EH (cell line): ENCODE measurements around the gene ENO3.

Experiments
- DNase-seq: peaks from one replicate; pipeline ENCODE4 v3.0.0-alpha.2; 2015; ENCODE audit warnings: low read depth

Gene ENO3

GRCh38 chr17:4973256-4974114, 22.6 kb downstream of the ENO3 start:
- no peak for DNase-seq

- no peak for DNase-seq
Measured at GRCh38 chr17:4974115-4974670, 23.3 kb downstream of the ENO3 start.

DNA sequence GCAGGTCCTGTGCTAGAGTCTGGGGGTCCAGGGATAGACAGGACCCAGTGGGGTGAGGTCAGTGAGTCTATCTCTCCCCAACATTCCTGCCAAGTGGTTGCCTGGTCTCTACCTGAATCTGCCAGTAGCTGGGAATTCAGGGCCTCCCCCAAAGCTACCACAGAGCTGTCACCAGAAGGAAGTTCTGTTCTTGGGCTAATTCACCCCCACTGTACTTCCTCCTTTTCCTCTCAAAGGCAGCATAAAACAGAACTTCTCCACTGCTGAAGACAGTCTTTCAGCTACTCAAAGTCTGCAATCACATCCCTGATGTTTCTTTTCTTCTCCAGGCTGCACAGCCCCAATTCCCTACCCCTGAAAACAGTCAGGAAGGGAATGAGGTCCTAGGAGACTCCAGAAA, 27.8 kb downstream of the ENO3 start:
- DNase-seq: no peak

- peak; percentile 67 for DNase-seq
Measured at GRCh38 chr17:4980644-4981216, 29.8 kb downstream of the ENO3 start.

GRCh38 chr17:4982305-4982704, 31.4 kb downstream of the ENO3 start:
- peak; percentile 15 for DNase-seq

DNA sequence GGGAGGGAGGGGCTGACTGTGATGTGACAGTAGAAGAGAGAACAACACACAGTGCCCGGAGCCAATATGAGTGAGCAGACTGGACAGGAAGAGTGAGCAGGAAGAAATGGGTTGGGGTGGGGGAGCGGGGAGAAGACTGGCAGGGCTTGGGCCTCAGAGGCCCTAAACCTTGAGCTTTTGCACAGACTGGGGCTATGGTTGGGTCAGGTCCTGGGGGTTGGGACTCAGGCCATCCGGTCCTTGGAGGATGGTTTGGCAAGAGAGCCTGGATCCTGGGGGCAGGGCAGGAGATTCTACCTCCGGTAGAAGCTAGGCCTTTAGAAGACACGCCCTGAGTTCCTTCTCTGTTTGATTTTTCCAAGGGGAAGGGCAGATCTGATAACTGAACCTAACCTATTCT, 35.5 kb downstream of the ENO3 start:
- peak; percentile 55 for DNase-seq

DNA sequence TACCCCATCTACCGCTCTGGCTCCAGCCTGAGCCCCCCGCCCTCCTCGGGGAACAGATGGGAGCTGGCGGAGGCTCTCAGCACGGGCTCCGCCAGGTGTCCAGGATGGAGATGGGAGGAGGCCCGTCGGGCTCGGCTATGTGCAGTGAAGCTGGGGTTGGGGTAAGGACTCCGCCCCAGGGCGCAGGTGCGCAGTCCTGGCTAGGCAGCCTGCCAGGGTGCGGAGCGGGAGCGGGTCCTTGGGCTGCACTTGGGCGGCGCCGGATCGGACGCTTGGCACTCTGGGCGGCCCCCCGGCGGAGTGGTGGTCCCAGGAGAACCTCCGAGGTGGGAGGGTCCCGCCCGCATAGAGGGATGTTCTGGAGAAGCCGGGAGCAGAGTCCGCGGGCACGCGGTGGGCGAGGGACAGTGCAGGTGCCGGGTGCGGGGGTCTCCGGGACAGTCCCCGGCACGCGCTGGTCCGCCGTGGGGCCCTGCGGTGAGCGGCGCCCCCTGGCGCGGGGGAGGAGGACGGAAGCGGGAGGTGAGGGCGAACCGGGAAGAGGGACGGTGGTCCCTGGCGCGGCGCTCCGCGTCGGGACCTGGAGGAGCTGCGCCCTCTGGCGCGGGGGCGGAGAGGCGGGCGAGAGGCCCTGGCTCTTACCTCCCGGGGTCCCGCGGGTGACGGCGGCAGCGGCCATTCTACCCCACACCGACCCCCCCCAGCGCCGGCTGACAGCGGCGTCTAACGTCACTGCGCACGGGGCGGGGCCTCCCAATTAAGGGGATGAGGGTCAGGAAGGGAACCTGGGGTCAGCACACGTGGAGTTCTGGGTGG, 36.2 kb downstream of the ENO3 start, which contains the start of gene CAMTA2:
Gene CAMTA2 (minus strand): TSS at position 725 of the 816 bp plus-strand sequence. CDS start 1,453 bp downstream, outside the sequence.
- DNase-seq: peak; percentile 84

DNA sequence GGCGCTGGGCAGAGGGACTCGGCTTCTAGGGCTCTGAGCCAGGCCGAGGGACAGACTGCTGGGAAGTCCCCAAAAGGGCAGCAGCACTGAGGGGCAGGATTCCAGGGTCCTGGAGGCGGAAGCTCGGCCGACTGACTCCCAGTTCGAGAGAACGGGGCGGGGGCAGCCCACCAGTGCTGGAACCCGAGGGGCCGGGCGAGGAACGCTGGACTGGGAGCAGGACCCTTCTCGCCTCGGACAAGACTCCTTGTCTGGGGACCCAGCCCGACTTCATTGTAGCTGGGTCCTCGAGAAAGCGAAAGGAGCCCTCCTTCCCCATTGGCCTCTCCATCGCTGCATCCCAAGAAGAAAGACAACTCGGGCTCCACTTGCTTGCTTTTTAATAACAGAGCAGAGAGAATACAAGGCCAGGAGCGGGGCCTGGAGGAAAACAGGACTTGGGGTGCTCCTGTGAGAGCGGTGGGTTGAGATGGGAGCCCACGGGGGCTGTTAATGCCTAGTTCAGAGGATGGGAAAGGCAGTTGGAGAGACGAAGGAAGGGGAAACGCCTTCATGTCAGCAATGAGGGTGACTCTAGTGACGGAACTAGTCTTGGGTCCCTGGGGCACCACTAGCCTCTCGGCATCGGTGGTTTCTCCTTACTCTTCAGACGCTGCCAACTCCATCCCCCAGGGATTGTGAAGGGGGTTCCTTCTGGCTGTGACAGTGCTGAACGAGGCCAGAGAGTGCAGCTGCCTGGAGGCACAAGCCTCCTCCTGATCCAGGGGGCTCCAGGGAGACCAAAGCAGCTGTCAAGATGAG, 37.0 kb downstream of the ENO3 start:
- peak; percentile 18 for DNase-seq

GRCh38 chr17:4994081-4994595, 43.2 kb downstream of the ENO3 start:
- no peak for DNase-seq

DNA sequence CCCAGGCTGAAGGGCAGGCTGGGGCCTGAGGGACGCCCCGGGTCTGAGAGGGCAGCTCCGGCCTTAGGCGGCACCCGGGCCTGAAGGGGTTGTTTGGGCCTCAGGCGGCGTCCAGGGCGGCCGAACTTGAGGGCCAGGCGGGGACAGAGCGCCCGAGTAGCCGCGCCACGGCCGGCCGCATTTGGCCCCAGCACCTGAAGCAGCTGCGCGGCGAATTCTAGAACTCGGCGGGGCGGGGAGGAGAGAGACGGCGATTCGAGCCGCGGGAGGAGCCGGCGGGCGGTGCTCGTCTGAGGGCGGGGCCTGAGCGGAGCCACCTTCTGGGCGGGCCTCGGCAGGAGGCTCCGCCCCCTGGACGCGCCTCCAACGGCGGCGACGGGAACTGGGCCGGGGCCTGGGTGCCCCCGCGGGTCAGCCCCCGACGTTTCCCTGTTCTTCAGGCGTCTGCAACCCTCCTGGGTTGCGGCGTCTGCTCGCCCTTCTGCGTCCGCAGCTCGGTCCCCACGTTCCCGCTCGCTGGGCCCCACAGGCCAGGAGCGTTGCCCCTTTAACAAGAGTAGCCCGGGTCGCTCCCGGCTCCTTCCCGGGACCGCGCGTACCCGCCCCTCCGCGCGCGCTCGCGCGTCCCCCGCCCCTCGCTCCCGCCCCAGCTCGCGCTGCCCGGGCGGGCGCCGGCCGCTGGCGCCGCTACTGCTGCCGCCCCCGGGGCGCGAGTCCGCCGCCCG, 46.5 kb downstream of the ENO3 start, which contains the start of the genes INCA1 and KIF1C:
Gene INCA1 (minus strand): TSS at position 221 of the 725 bp plus-strand sequence. CDS start 3,085 bp downstream, outside the sequence.
Gene KIF1C (plus strand): TSS at position 649 of the 725 bp plus-strand sequence. CDS start 2,297 bp downstream, outside the sequence.
- peak; percentile 90 for DNase-seq

DNA sequence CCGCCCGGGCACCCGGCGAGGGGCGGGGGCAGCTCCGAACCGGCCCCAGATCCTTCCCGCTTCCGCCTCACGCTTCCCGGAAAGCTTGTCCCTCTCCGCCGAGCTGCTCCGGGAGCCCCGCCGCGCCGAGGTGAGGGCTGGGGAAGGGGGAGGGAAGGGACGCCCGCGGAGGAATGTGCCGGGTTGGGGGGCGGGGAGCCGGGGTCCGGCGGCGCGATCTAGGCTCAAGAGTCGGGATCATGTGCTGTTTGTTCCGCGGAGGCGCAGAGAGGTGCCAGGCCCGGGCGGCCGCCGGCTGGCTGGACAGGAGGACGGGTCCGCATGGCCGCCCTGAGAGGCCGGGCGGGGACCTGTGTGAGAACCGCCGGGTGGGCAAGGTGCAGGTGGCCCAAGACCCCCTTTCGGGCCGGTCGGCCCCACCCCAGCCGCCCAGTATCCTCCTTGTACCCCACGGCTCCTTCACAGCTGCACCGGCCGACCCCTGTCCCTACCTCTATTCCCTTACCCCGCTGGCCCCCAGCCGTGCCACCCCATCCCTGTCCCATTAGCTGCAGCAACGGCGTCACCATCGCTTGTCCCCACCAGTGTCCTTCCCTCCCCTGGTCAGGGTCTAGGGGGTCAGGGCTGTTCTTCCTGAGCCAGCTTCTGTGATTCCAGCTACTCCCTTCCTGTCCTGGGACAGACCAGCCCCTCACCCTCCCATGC, 47.3 kb downstream of the ENO3 start:
- DNase-seq: peak; percentile 20

DNA sequence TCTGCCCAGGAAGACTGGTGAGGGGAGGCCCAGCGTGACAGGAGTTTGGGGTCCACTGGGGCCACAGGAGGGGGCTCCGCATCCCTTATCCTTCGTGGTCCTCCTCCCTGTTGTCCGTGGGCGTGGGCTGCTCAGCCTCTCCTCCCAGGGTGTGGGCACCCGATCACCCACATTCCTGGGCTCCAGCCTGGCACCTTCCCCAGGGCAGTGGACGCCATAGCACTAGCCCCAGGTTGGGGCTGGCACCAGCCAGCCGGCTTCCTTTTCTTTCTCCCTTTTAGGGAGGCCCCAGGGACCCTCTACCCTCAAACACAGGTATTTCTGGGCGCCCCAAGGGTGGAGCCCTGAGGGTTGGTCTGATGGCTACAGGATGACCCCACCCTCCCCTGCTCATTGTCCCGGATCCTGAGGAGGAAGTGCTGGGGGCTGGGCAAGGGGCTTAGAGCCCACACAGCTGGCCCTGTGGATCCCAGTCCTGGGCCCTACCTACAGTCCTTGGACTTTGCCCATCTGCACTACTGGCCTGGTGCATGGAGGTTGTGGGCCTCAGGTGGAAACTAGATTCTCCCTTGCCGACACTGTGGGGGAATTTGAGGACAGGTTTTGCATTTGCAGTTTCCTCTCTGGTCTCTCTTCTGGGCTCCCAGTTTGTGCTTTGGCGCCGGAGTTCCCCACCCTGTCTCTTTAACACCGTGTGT, 48.0 kb downstream of the ENO3 start:
- peak; percentile 13 for DNase-seq

DNA sequence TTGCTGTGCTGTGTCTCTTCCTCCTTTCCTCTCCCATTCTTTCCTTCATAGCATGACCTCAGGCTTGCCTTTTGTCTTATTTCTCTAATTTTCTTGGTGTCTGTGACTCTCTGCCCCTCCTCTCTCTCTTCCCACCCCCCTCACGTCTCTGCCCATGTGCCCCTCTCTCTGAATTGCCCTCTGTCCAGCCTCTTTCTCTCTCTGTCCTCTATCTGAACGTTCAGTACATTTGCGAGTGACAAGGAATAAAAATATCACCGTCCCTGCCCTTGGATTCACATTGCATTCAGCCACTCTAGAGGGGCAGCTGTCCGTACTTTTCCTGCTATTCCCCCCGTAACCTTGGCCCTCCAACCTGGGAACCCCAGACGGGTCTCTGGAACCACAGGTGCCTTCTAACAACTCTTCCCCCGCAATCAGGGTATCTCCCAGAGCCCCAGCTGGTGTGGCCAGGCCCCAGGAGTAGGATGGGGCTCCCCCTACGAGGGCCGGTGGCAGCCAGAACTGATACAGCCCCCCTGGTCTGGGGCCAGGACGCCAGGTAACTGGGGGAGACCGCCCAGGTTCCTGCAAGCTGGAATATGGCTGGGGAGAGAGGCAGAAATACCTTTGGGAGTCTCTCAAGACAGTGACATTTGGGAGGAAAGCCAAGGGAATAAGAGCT, 48.6 kb downstream of the ENO3 start:
- no peak for DNase-seq

DNA sequence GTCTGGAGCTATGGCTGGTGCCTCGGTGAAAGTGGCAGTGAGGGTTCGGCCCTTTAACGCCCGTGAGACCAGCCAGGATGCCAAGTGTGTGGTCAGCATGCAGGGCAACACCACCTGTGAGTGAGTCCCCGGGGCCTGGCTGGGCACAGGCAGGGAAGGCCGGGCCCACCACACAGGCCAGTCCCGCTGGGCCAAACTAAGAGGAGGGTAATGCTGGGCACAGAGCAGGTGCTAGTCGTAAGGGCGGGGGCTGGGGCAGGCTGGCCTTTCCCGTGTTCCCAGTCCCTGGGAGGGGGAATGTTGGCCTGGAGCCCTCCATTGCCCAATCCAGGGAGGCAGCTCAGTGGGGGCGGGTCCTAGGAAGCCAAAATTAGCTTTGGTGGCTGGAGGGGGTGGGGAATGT, 49.3 kb downstream of the ENO3 start:
- peak; percentile 60 for DNase-seq

- DNase-seq: no peak
Measured at GRCh38 chr17:5002121-5002788, 51.3 kb downstream of the ENO3 start.

DNA sequence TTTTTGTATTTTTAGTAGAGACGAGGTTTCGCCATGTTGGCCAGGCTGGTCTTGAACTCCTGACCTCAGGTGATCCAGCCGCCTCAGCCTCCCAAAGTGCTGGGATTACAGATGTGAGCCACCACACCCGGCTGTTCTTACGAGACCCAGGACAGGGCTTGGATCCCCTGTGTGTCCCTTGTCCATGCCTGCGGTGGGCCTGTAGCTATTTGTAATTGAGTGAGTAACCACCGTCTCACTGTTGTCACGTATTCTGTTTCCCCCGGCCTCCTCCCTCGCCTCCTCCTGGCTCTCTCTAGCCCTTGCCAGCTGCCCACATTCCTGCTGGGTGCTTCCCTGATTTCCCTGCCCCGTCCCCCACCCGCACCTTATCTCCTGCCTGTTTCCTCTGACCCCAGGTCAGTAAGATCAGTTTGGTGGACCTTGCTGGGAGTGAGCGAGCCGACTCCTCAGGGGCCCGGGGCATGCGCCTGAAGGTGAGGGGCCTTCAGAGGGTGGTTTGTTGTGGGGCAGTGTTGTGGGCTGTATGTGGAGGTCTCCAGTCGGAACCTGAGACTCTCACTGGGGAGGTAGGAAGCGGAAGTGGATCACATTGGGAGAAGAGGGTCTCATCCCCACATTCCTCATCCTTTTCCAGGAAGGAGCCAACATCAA, 52.4 kb downstream of the ENO3 start:
- DNase-seq: no peak
